ENCODE measurements around the gene CDT1. TPM values are rescaled to one million over a fixed set of nuclear protein-coding genes. Genes with fewer than 3 reads are reported as not detected.

Gene CDT1
- total and polyA plus RNA-seq, 8 donors: 1.5 to 147 (median 5.7) TPM

GRCh38 chr16:88783391-88784073 lies 20.1 kb upstream of the CDT1 start:
- WGBS, 5 donors: 30 to 59% (median 48%) methylated on average over 17 to 27 of the region's 27 CpGs
- peaks cover 52 to 64% (median 61%) of the 10 kb centered on the region in 4 donors for H3K4me1 ChIP-seq
- H3K27ac ChIP-seq: peak overlapping the region; percentile 72 to 98 (median 90)
- H3K9me3 ChIP-seq: no peaks in the 10 kb centered on the region
- H3K27me3 ChIP-seq: no peaks in the 10 kb centered on the region
- peak in 1 of 2 donors; percentile 54 for DNase-seq
- peak overlapping the region; percentile 70 to 89 (median 80) for H3K4me3 ChIP-seq
- no peaks in the 10 kb centered on the region for H3K36me3 ChIP-seq
- intact Hi-C loops (cut with DNase I; ENCODE audit: low total_unique reads): no loop called here
- TF ChIP-seq CTCF (IDR thresholded peaks at IDR 0.05) (no peak), POLR2AphosphoS5 (IDR thresholded peaks at IDR 0.05) (peak in 2 of 3 donors; percentile 1 to 9), EP300 (IDR thresholded peaks at IDR 0.05) (no peak)

- Histone ChIP-seq H3K9me3 (no peaks in the 10 kb centered on the region), H3K27me3 (no peaks in the 10 kb centered on the region), H3K4me3 (peak overlapping the region; percentile 70 to 89 (median 80)), H3K4me1 (peaks cover 51 to 57% (median 56%) of the 10 kb centered on the region in 4 donors), H3K36me3 (no peaks in the 10 kb centered on the region), H3K27ac (peak overlapping the region; percentile 72 to 98 (median 90))
- peak; percentile 66 to 88 for DNase-seq
- intact Hi-C loops (cut with DNase I; ENCODE audit: low total_unique reads): no loop called here
- 1 to 6% (median 3%) methylated on average over 27 to 74 of the region's 74 CpGs for WGBS, 5 donors
- TF ChIP-seq POLR2A (IDR thresholded peaks at IDR 0.05): no peak
- peak in 5 of 7 experiments; percentile 35 to 61 (median 39) for TF ChIP-seq CTCF (IDR thresholded peaks at IDR 0.05)
- TF ChIP-seq POLR2AphosphoS5 (IDR thresholded peaks at IDR 0.05): peak in 1 of 3 donors; percentile 6
Measured at GRCh38 chr16:88784074-88784855, 19.3 kb upstream of the CDT1 start.

GRCh38 chr16:88784856-88785105 lies 18.8 kb upstream of the CDT1 start:
- no peak for DNase-seq
- no peaks in the 10 kb centered on the region for H3K9me3 ChIP-seq
- intact Hi-C loops (cut with DNase I; ENCODE audit: low total_unique reads): loop anchor here (5.0 kb wide), 1 partner anchor 42 kb away; no protein-coding TSS in a partner anchor
- H3K4me1 ChIP-seq: peaks cover 46 to 57% (median 51%) of the 10 kb centered on the region in 4 donors
- H3K36me3 ChIP-seq: no peaks in the 10 kb centered on the region
- 0 to 1% (median 0%) methylated on average over 4 to 32 of the region's 32 CpGs for WGBS, 5 donors
- H3K4me3 ChIP-seq: peak overlapping the region; percentile 70 to 89 (median 80)
- no peaks in the 10 kb centered on the region for H3K27me3 ChIP-seq
- TF ChIP-seq POLR2A (IDR thresholded peaks at IDR 0.05) (no peak), CTCF (IDR thresholded peaks at IDR 0.05) (no peak)
- peak overlapping the region; percentile 72 to 98 (median 90) for H3K27ac ChIP-seq

GRCh38 chr16:88785106-88785924 lies 18.3 kb upstream of the CDT1 start, which contains the start of gene PIEZO1:
Gene PIEZO1 (minus strand): TSS chr16:88785220. CDS start chr16:88784964, 256 bp downstream.
- 4 to 51% (median 5%) methylated on average over 6 to 110 of the region's 110 CpGs for WGBS, 5 donors
- no peaks in the 10 kb centered on the region for H3K9me3 ChIP-seq
- TF ChIP-seq POLR2AphosphoS5 (IDR thresholded peaks at IDR 0.05): peak; percentile 20 to 84 (median 81)
- peak in 6 of 7 experiments; percentile 18 to 92 (median 86) for TF ChIP-seq CTCF (IDR thresholded peaks at IDR 0.05)
- no peak for TF ChIP-seq EP300 (IDR thresholded peaks at IDR 0.05)
- no peak for TF ChIP-seq POLR2A (IDR thresholded peaks at IDR 0.05)
- peaks cover 40 to 57% (median 47%) of the 10 kb centered on the region in 4 donors for H3K4me1 ChIP-seq
- peaks cover 0 to 4% (median 0%) of the 10 kb centered on the region in 3 donors for H3K27me3 ChIP-seq
- intact Hi-C loops (cut with DNase I; ENCODE audit: low total_unique reads): loop anchor here (5.0 kb wide), 1 partner anchor 43 kb away; no protein-coding TSS in a partner anchor
- peak within 1 kb of the TSS; percentile 70 to 89 (median 80) for H3K4me3 ChIP-seq
- H3K36me3 ChIP-seq: no peaks in the 10 kb centered on the region
- H3K27ac ChIP-seq: peak within 1 kb of the TSS; percentile 83 to 98 (median 90)
- DNase-seq: peak; percentile 82 to 91
